Ovary (tissue), 9 donors: Measurements from ENCODE around the gene GJA1. TPM values are rescaled to one million over a fixed set of nuclear protein-coding genes. Genes with fewer than 3 reads are reported as not detected.

ENCODE experiments used
- DNase-seq, 5 donors: peaks; one replicate each; pipeline ENCODE4 v3.0.0-alpha.2; 2019 to 2020
- H3K27ac ChIP-seq, 2 donors: fragments of 200-600 bp; one replicate each; pipeline versions ENCODE4 v1.5.1 to v1.8.0; 2019 to 2022
- H3K27me3 ChIP-seq: fragments of 200-600 bp; one replicate; pipeline ENCODE4 v1.8.0; 2022
- H3K36me3 ChIP-seq: fragments of 200-600 bp; sonication (generic); one replicate; pipeline ENCODE4 v1.5.1; 2019
- H3K4me1 ChIP-seq: one replicate; pipeline ENCODE4 v1.8.1; 2013; ENCODE audit warnings: mild to moderate bottlenecking, moderate library complexity; ENCODE audit not compliant: insufficient read depth
- H3K4me3 ChIP-seq: fragments of 200-600 bp; sonication (generic); one replicate; pipeline ENCODE4 v1.5.1; 2017
- H3K9me3 ChIP-seq, 2 donors: fragments of 200-600 bp in 1 of 2; sonication (generic) in 1 of 2; one replicate each; pipeline versions ENCODE4 v1.5.1 to v1.8.1; 2013 to 2019; ENCODE audit warnings: mild to moderate bottlenecking in 1 of 2, moderate library complexity in 1 of 2
- EP300 ChIP-seq: sonication (generic); formaldehyde crosslinking; IDR thresholded peaks from one replicate; pipeline ENCODE4 v1.6.1; 2017; ENCODE audit warnings: antibody characterized with exemption
- POLR2A ChIP-seq: fragments of 450-650 bp; IDR thresholded peaks from one replicate; pipeline ENCODE4 v1.6.1; 2017; ENCODE audit warnings: antibody characterized with exemption, mild to moderate bottlenecking, moderate library complexity
- WGBS, 3 donors: extraction: QIAGEN DNeasy Blood & Tissue Kit in 1 of 3; methylation state at CpG; one replicate each; pipeline versions ENCODE4 v1.1.5 to v1.1.7; 2013 to 2017; 5-methylcytosine and 5-hydroxymethylcytosine counted together
- intact Hi-C, 4 donors: fragments of 100-400 bp; cut with DNase I; formaldehyde crosslinking; loops; one replicate each; pipeline versions ENCODE4 v1.11.0 to v1.15.1; 2022 to 2023
- polyA plus RNA-seq, 2 donors: library from polyadenylated mRNA; stranded (reverse); fragments of 200-250 nt in 1 of 2; fragments of 350-450 nt in 1 of 2; fragmentation: Illumina TruSeq in 1 of 2; extraction: RNeasy Lipid Tissue Mini Kit (QIAGEN cat#74804) in 1 of 2; gene quantifications; one replicate each; pipeline ENCODE4 v1.2.3, GENCODE V29; 2013 to 2014
- total RNA-seq, 7 donors: library from RNA; depleted of rRNA in 2 of 7; stranded (reverse); fragments of >200 nt in 2 of 7; fragmentation: NEBNext Ultra II Directional in 3 of 7; extraction: Animal tissue kit (Norgen Biotek cat#: 25700) in 3 of 7; gene quantifications; one replicate each; pipeline versions ENCODE4 v1.1.0 to v1.2.4, GENCODE V29; 2016 to 2023
- TF ChIP-seq, protein P1 (sequence below), 3 donors: fragments of 450-650 bp in 2 of 3; fragments of 200-600 bp in 1 of 3; IDR thresholded peaks; one replicate each; pipeline versions ENCODE4 v1.5.1 to v1.8.0; 2016 to 2022; ENCODE audit warnings: antibody characterized with exemption in 3 of 3, mild to moderate bottlenecking in 1 of 3
- donor health status: DM: no; HTN: no; CAD: no; lungs with moderate emphysema.
- donor health status: DM: no; HTN: no; CAD: no.
- donor health status: Bipolar disorder and iron deficiency.
- donor health status: DM: yes; HTN: yes; CAD: no.
- donor health status: DM: no; HTN: no; CAD: no.
- donor health status: DM: yes; HTN: yes; CAD: no.

Gene GJA1
- total and polyA plus RNA-seq, 9 donors, result 26.4 to 464 (median 57.9) TPM

DNA sequence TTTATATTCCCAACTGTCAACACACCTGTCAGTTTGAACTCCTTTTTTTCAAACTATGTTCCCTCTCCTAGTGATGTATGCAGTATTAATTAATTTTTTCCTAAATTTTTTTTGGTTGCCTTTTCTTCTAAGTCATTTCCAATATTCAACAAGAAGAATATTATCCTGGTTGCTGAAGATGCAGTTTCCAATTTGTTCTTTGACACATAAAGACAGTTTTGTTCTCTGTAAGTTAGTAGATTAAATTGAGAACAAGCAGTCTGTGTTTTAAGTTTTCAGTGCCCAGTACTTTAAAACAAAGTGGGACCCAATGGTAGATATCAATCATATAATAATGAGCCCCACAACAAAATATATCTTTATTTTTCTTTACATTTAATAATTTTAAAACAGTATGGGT is 47.3 kb downstream of the GJA1 start:
- no peaks in the 10 kb centered on the region for H3K36me3 ChIP-seq
- DNase-seq, result no peak
- TF ChIP-seq POLR2A, result no peak
- TF ChIP-seq EP300, result no peak
- TF ChIP-seq, protein P1, sequence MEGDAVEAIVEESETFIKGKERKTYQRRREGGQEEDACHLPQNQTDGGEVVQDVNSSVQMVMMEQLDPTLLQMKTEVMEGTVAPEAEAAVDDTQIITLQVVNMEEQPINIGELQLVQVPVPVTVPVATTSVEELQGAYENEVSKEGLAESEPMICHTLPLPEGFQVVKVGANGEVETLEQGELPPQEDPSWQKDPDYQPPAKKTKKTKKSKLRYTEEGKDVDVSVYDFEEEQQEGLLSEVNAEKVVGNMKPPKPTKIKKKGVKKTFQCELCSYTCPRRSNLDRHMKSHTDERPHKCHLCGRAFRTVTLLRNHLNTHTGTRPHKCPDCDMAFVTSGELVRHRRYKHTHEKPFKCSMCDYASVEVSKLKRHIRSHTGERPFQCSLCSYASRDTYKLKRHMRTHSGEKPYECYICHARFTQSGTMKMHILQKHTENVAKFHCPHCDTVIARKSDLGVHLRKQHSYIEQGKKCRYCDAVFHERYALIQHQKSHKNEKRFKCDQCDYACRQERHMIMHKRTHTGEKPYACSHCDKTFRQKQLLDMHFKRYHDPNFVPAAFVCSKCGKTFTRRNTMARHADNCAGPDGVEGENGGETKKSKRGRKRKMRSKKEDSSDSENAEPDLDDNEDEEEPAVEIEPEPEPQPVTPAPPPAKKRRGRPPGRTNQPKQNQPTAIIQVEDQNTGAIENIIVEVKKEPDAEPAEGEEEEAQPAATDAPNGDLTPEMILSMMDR (IDR thresholded peaks at IDR 0.05), result no peak
- H3K4me3 ChIP-seq, result no peak overlapping the region
- no peak overlapping the region for H3K27ac ChIP-seq
- no peaks in the 10 kb centered on the region for H3K9me3 ChIP-seq
- H3K27me3 ChIP-seq, result no peaks in the 10 kb centered on the region
- no peaks in the 10 kb centered on the region for H3K4me1 ChIP-seq
- intact Hi-C loops, result no loop called here

DNA sequence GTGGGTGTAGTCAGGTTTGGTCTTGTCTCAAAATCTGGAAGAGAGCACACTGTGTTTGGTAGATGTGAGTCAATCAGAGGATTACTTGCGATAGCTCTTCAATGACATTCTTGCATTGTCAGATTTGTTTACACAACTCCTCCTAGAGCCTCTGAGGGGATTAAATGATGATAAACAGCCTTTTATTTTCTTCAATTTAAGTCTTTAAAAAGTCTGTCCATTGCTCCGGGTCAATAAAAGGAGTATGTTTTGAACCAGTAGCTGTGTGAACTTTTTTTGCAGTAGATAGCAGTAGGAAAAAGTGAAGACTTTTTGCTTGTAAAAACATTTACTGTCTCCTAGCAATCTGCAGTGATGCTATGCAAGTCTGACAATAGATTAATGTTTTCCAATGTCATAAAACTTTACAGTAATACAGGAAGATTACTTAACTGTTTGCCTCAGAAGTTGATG is 49.9 kb downstream of the GJA1 start:
- WGBS, 3 donors, result 43 to 54% (median 46%) methylated on average over 2 of the region's 2 CpGs
- Histone ChIP-seq H3K9me3 (no peaks in the 10 kb centered on the region), H3K4me3 (no peak overlapping the region), H3K36me3 (no peaks in the 10 kb centered on the region), H3K27ac (no peak overlapping the region), H3K4me1 (no peaks in the 10 kb centered on the region), H3K27me3 (no peaks in the 10 kb centered on the region)
- DNase-seq, result no peak
- TF ChIP-seq POLR2A, result no peak
- TF ChIP-seq EP300, result no peak
- TF ChIP-seq, protein P1 (IDR thresholded peaks at IDR 0.05), result no peak
- intact Hi-C loops, result no loop called here

DNA sequence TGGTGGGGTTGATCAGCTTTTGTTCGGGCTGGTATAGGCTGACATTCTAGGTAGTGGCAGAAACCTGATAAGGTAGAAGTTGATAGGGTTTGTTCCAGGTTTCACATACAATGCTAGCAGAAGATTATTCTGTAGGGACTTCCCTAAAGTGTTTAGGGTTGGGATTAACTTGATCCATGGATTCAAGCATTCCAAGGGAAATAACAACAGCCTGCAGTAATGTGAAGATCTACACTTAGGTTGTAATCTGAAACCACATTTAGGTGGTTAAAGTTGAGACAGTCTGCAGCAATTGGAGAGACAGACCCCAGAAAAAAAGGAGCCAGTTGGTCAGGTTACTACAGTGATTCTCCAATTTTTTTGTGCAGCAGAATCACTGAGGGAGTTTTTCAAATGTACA is 56.1 kb downstream of the GJA1 start:
- no peaks in the 10 kb centered on the region for H3K9me3 ChIP-seq
- H3K4me3 ChIP-seq, result no peak overlapping the region
- 93 to 95% (median 94%) methylated on average over 1 of the region's 1 CpG for WGBS, 3 donors
- H3K4me1 ChIP-seq, result no peaks in the 10 kb centered on the region
- no peak overlapping the region for H3K27ac ChIP-seq
- no peak for DNase-seq
- intact Hi-C loops, result no loop called here
- no peak for TF ChIP-seq EP300
- TF ChIP-seq, protein P1 (IDR thresholded peaks at IDR 0.05), result no peak
- TF ChIP-seq POLR2A, result no peak
- no peaks in the 10 kb centered on the region for H3K27me3 ChIP-seq
- H3K36me3 ChIP-seq, result no peaks in the 10 kb centered on the region

DNA sequence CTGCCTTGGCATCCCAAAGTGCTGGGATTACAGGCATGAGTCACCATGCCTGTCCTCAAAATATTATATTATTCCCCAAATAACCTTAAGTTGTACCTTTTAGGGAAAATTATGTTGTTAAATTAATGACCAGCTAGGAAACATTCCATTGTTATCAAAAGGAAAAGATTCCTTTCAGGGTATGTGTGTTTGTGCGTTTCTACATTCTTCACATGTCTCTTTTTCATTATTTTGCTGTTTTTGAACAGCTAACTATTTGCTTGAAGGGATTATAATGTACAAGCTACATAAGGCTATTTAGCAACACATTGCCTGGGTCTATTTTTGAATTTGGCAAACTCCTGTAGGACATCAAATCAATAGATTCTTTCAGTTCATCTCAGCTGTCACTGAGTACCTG is 57.1 kb downstream of the GJA1 start:
- no peak overlapping the region for H3K27ac ChIP-seq
- intact Hi-C loops, result no loop called here
- H3K4me3 ChIP-seq, result no peak overlapping the region
- DNase-seq, result no peak
- H3K27me3 ChIP-seq, result no peaks in the 10 kb centered on the region
- no peaks in the 10 kb centered on the region for H3K9me3 ChIP-seq
- H3K4me1 ChIP-seq, result peaks cover under 1% of the 10 kb centered on the region
- WGBS, 3 donors, result 13 to 14% (median 13%) methylated on average over 1 of the region's 1 CpG
- no peaks in the 10 kb centered on the region for H3K36me3 ChIP-seq
- TF ChIP-seq, protein P1 (IDR thresholded peaks at IDR 0.05), result no peak
- TF ChIP-seq POLR2A (no peak), EP300 (no peak)

DNA sequence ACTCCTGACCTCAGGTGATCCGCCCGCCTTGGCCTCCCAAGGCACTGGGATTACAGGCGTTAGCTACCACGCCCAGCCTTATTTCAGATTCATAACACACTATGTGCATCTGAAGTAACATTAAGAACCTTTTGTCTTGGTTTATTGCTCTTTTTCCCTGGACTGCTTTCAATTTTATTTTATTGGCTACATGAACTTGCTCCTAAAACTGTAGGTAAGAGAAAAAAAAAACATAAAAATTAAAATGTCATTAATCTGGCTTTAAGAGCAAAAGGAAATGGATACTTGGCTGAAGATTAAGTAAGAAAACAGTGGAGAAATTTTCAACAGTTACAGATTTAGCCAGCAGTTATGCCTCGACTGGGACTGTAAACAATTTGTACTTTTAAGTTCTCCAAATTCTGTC is 62.5 kb downstream of the GJA1 start:
- peak in 1 of 5 donors; percentile 38 for DNase-seq
- no peak overlapping the region for H3K4me3 ChIP-seq
- no peaks in the 10 kb centered on the region for H3K36me3 ChIP-seq
- WGBS, 3 donors, result 34 to 54% (median 53%) methylated on average over 5 of the region's 5 CpGs
- no peaks in the 10 kb centered on the region for H3K27me3 ChIP-seq
- no peaks in the 10 kb centered on the region for H3K9me3 ChIP-seq
- H3K4me1 ChIP-seq, result peaks cover 2% of the 10 kb centered on the region
- H3K27ac ChIP-seq, result no peak overlapping the region
- TF ChIP-seq, protein P1 (IDR thresholded peaks at IDR 0.05), result no peak
- TF ChIP-seq POLR2A, result no peak
- TF ChIP-seq EP300, result no peak
- intact Hi-C loops, result no loop called here
